ENCODE results near the gene SLC37A3. TPM values are rescaled to one million over a fixed set of nuclear protein-coding genes. Genes with fewer than 3 reads are reported as not detected.

Gene SLC37A3
- total and polyA plus RNA-seq, 11 donors = 6.5 to 16.1 (median 9.5) TPM

DNA sequence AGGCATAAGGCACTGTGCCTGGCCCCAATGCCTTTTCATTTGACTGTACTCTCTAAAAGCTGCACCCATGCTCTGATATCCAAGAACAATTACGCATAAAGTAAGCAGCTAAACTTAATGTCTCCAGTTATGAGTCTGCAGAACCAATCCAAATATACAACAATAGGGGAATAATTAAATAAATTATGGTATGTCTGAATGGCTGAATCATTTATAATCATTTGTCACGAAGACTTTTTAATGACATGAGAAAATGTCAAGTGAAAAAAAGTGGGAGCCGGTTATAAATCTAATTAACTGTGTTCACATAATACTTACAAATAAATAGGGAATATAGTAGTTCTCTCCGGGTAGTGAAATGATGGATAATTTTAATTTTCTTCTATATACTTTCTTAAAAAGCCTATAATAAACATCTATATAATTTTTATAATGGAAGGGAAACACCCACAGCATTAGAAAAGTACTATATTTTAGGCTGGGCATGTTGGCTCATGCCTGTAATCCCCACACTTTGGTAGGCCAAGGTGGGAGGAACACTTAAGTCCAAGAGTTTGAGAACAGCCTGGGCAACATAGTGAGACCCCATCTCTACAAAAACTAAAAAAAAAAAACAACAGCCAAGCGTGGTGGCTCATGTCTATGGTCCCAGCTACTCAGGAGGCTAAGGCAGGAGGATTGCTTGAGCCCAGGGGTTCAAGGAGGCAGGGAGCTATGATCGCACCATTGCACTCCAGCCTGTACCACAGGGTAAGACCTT, 14.2 kb downstream of the SLC37A3 start:
- DNase-seq (no peak), ATAC-seq (no peak)
- intact Hi-C loops (cut with DNase I) = no loop called here
- no peak for TF ChIP-seq CTCF (IDR thresholded peaks at IDR 0.05)
- no peak for TF ChIP-seq POLR2A (IDR thresholded peaks at IDR 0.05)
- Histone ChIP-seq H3K36me3 (peaks cover 0 to 41% (median 28%) of the 10 kb centered on the region in 9 donors), H3K4me1 (peaks cover 0 to 13% (median 0%) of the 10 kb centered on the region in 12 donors), H3K9me3 (no peaks in the 10 kb centered on the region), H3K4me3 (no peak overlapping the region), H3K27ac (no peak overlapping the region), H3K27me3 (no peaks in the 10 kb centered on the region)
- 96 to 98% (median 97%) methylated on average over 6 of the region's 6 CpGs for WGBS, 4 donors

DNA sequence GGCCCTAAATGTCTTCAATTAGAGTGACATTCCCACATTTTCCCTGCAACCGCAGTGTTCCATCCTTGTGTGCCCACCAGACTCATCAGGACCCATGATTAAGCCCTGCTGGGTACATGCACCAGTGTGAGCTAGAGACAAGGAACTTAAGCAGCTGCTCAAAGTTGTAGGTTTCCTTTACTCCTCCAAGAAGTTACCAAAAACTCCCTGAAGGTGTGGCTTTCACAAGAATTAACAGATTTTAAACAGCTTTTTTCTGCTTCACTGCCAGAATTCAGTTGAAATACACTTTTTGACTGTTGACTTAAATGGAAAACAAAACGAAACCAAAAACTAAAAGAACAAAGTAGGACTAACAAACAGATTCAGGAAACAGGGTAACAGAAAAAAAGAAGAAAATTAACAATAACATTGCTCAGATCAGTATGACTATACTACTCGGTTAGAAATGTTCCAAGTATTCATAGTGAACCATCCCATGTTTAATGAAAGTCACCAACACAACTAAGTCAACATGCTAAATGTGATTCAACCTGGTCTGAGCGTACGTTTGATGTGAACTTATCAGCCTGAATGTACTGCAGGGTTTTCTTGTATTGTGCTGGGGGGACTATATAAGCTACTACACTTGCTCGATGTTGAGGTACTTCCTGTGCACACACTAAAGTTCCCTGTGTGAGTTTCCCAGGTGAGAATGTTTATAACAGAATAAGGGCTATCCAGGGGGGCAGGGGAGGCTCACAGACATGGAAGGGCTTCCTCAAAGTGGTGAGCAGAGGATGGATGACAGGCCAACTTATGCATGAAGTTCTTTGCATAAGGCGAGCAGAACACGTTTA, 22.2 kb downstream of the SLC37A3 start:
- TF ChIP-seq CTCF (IDR thresholded peaks at IDR 0.05) (no peak), POLR2A (IDR thresholded peaks at IDR 0.05) (no peak)

DNA sequence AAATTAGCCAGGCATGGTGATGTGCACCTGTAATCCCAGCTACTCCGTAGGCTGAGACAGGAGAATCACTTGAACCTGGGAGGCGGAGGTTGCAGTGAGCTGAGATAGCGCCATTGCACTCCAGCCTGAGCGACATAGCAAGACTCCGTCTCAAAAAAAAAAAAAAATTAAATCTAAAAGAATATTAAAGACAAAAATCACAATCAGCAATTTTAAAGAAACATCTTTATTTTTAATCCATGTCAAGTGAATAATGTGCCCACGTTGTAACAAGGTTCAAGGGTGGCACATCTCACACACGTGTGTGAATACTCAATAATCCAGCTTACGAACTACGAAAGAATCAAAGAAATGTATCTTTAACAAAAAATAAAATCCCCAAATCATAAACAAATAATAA, 23.0 kb downstream of the SLC37A3 start:
- no peak for ATAC-seq
- intact Hi-C loops (cut with DNase I) = no loop called here

More for the DNA sequence above, 22.2 kb downstream of the SLC37A3 start:
- Histone ChIP-seq H3K4me1 (no peaks in the 10 kb centered on the region), H3K9me3 (no peaks in the 10 kb centered on the region), H3K27me3 (no peaks in the 10 kb centered on the region), H3K27ac (peak overlapping the region in 1 of 12 donors; percentile 74), H3K36me3 (peaks cover 0 to 65% (median 37%) of the 10 kb centered on the region in 9 donors), H3K4me3 (peak overlapping the region in 1 of 12 donors; percentile 23)
- ATAC-seq (no peak), DNase-seq (no peak)
- 82 to 90% (median 88%) methylated on average over 8 of the region's 8 CpGs for WGBS, 4 donors
- intact Hi-C loops (cut with DNase I) = no loop called here

More for the DNA sequence above, 23.0 kb downstream of the SLC37A3 start:
- Histone ChIP-seq H3K4me1 (no peaks in the 10 kb centered on the region), H3K27me3 (no peaks in the 10 kb centered on the region), H3K27ac (peak overlapping the region in 1 of 12 donors; percentile 74), H3K36me3 (peaks cover 0 to 57% (median 34%) of the 10 kb centered on the region in 9 donors), H3K4me3 (no peak overlapping the region), H3K9me3 (no peaks in the 10 kb centered on the region)
- 93 to 98% (median 96%) methylated on average over 9 of the region's 9 CpGs for WGBS, 4 donors
- TF ChIP-seq POLR2A (IDR thresholded peaks at IDR 0.05) (no peak), CTCF (IDR thresholded peaks at IDR 0.05) (no peak)
- DNase-seq = no peak

Data from heart left ventricle (tissue), 16 donors.